ENCODE results near the gene ADCK2.
"Not testable (repeated sequence)": the region's sequence is repeated elsewhere in the genome, so short reads cannot be mapped to it uniquely, and the experiment has no call there.

ADCK2 gene

GRCh38 chr7:140656548-140657515, 15.9 kb upstream of the ADCK2 start:
- TF ChIP-seq POLR2AphosphoS5 (IDR thresholded peaks at IDR 0.05; ENCODE audit: low read depth, low read length) (no peak), SPI1 (IDR thresholded peaks at IDR 0.05; ENCODE audit: low read depth, low read length) (peak; percentile 80), POU2F2 (IDR thresholded peaks at IDR 0.05; ENCODE audit: low read depth, low read length) (no peak), TAF1 (IDR thresholded peaks at IDR 0.05; ENCODE audit: low read depth, low read length) (no peak)
- FAIRE-seq (peak; percentile 90), DNase-seq (ENCODE audit: insufficient read length, low spot score) (no peak)

DNA sequence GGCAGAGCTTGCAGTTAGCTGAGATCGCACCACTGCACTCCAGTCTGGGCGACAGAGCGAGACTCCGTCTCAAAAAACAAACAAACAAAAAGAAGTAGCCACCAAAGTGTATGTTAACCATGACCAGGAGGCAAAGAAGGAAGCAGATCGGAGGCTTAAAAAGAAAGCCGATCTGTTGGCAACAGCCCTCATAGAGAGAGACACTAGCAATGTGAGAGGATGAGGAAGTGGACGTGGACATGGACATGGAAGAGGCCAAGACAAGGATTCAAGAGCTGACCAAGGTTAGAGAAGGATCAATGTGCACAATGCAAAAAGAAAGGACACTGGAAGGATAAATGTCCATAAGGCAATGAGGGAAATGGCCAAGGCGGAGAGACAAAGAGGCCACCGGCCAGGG, 14.9 kb upstream of the ADCK2 start:
- FAIRE-seq (no peak), DNase-seq (ENCODE audit: insufficient read length, low spot score) (no peak)

DNA sequence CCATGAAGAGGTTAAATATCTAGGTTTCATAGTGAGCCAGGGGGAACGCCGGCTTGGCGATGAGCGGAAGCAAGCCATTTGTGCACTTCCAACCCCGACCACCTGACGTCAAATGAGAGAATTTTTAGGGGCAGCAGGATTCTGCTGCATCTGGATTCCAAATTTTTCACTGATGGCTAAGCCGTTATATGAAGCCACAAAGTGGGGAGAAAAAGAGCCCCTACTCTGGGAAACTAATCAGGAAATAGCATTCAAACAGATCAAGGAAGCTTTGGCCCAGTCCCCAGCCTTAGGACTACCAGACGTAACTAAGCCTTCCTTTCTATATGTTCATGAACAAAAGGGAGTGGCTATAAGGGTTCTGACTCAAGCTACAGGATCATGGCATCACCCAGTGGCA, 12.9 kb upstream of the ADCK2 start:
- TF ChIP-seq TAF1 (IDR thresholded peaks at IDR 0.05; ENCODE audit: low read depth, low read length) = no peak
- TF ChIP-seq PAX5 (IDR thresholded peaks at IDR 0.05; ENCODE audit: insufficient read depth, low read length, severe bottlenecking) = no peak
- no peak for TF ChIP-seq SPI1 (IDR thresholded peaks at IDR 0.05; ENCODE audit: low read depth, low read length)
- TF ChIP-seq POU2F2 (IDR thresholded peaks at IDR 0.05; ENCODE audit: low read depth, low read length) = no peak
- no peak for TF ChIP-seq POLR2AphosphoS5 (IDR thresholded peaks at IDR 0.05; ENCODE audit: low read depth, low read length)
- TF ChIP-seq POLR2A (IDR thresholded peaks at IDR 0.05; ENCODE audit: low read depth, low read length) = no peak
- DNase-seq (ENCODE audit: insufficient read length, low spot score) = no peak
- no peak for FAIRE-seq

More for the DNA sequence above, 14.9 kb upstream of the ADCK2 start:
- TF ChIP-seq TAF1 (IDR thresholded peaks at IDR 0.05; ENCODE audit: low read depth, low read length) (no peak), PAX5 (IDR thresholded peaks at IDR 0.05; ENCODE audit: insufficient read depth, low read length, severe bottlenecking) (no peak), SPI1 (IDR thresholded peaks at IDR 0.05; ENCODE audit: low read depth, low read length) (no peak), POLR2AphosphoS5 (IDR thresholded peaks at IDR 0.05; ENCODE audit: low read depth, low read length) (no peak), POLR2A (IDR thresholded peaks at IDR 0.05; ENCODE audit: low read depth, low read length) (no peak), POU2F2 (IDR thresholded peaks at IDR 0.05; ENCODE audit: low read depth, low read length) (no peak)

- FAIRE-seq = no peak
- DNase-seq (ENCODE audit: insufficient read length, low spot score) = no peak
- TF ChIP-seq SPI1 (IDR thresholded peaks at IDR 0.05; ENCODE audit: low read depth, low read length) = no peak
- TF ChIP-seq POU2F2 (IDR thresholded peaks at IDR 0.05; ENCODE audit: low read depth, low read length) = no peak
- no peak for TF ChIP-seq TAF1 (IDR thresholded peaks at IDR 0.05; ENCODE audit: low read depth, low read length)
- no peak for TF ChIP-seq POLR2AphosphoS5 (IDR thresholded peaks at IDR 0.05; ENCODE audit: low read depth, low read length)
- no peak for TF ChIP-seq PAX5 (IDR thresholded peaks at IDR 0.05; ENCODE audit: insufficient read depth, low read length, severe bottlenecking)
- TF ChIP-seq POLR2A (IDR thresholded peaks at IDR 0.05; ENCODE audit: low read depth, low read length) = no peak
These were observed 11.6 kb upstream of the ADCK2 start for GRCh38 chr7:140661124-140661523.

GRCh38 chr7:140662938-140663337, 9.8 kb upstream of the ADCK2 start:
- not testable (repeated sequence) for DNase-seq (ENCODE audit: insufficient read length, low spot score); FAIRE-seq

GRCh38 chr7:140667476-140667875, 5.3 kb upstream of the ADCK2 start:
- no peak for FAIRE-seq
- no peak for TF ChIP-seq POLR2A (IDR thresholded peaks at IDR 0.05; ENCODE audit: low read depth, low read length)
- no peak for TF ChIP-seq POLR2AphosphoS5 (IDR thresholded peaks at IDR 0.05; ENCODE audit: low read depth, low read length)
- no peak for TF ChIP-seq TAF1 (IDR thresholded peaks at IDR 0.05; ENCODE audit: low read depth, low read length)
- TF ChIP-seq SPI1 (IDR thresholded peaks at IDR 0.05; ENCODE audit: low read depth, low read length) = no peak
- no peak for TF ChIP-seq POU2F2 (IDR thresholded peaks at IDR 0.05; ENCODE audit: low read depth, low read length)
- no peak for TF ChIP-seq PAX5 (IDR thresholded peaks at IDR 0.05; ENCODE audit: insufficient read depth, low read length, severe bottlenecking)
- no peak for DNase-seq (ENCODE audit: insufficient read length, low spot score)

DNA sequence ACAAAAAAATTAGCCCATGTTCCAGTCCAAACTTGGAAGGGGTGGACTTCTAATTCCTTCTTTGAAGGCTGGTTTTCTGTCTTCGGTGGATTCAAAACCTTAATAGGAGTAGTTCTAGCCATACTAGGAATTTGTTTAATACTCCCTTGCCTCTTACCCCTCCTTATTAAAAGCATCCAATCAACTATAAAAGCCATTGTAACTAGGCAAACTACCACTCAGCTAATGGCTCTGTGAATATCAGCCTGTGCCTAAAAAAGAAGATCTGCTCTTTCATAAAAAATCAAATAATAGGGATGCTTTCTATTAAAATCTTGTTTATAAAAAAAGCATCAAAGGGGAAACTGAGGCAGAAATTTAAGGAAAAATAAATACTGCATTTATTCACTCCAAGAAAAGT, 4.1 kb upstream of the ADCK2 start:
- FAIRE-seq (no peak), DNase-seq (ENCODE audit: insufficient read length, low spot score) (no peak)
- TF ChIP-seq POLR2AphosphoS5 (IDR thresholded peaks at IDR 0.05; ENCODE audit: low read depth, low read length) = no peak
- no peak for TF ChIP-seq PAX5 (IDR thresholded peaks at IDR 0.05; ENCODE audit: insufficient read depth, low read length, severe bottlenecking)

GRCh38 chr7:140669352-140669751, 3.4 kb upstream of the ADCK2 start:
- TF ChIP-seq SPI1 (IDR thresholded peaks at IDR 0.05; ENCODE audit: low read depth, low read length) (no peak), PAX5 (IDR thresholded peaks at IDR 0.05; ENCODE audit: insufficient read depth, low read length, severe bottlenecking) (no peak), TAF1 (IDR thresholded peaks at IDR 0.05; ENCODE audit: low read depth, low read length) (no peak), POLR2A (IDR thresholded peaks at IDR 0.05; ENCODE audit: low read depth, low read length) (no peak), POLR2AphosphoS5 (IDR thresholded peaks at IDR 0.05; ENCODE audit: low read depth, low read length) (no peak), POU2F2 (IDR thresholded peaks at IDR 0.05; ENCODE audit: low read depth, low read length) (no peak)
- no peak for FAIRE-seq
- no peak for DNase-seq (ENCODE audit: insufficient read length, low spot score)

GRCh38 chr7:140669862-140670261, 2.9 kb upstream of the ADCK2 start:
- DNase-seq (ENCODE audit: insufficient read length, low spot score); FAIRE-seq: not testable (repeated sequence)

DNA sequence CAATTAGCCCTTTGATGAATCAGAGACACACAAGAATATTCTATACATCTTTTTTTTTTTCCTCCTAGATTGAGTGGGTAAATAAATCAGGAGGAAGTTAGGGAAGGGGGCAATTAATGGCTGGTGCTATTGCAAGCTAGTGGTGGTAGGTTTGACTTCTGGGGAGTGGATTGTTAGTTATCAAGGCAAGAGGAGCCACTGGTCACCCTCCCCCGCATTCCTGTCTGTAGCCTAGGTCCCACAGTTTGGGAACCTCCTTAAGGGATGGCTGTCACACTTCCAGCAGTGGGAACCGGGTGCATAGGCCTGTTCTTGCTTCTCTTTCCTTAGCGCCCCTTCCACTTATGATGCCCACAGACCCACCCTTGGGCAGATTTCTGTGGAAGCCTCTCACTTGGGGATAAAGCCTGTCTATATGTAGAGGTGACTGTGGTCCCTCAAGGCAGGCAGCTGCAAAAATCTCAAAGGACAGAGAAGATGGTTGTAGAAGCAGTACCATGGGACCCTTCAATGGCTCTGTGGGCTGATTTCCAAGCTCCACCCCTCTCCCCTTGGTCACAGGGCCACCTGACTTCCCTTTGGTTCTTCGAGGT, 2.3 kb upstream of the ADCK2 start:
- TF ChIP-seq PAX5 (IDR thresholded peaks at IDR 0.05; ENCODE audit: insufficient read depth, low read length, severe bottlenecking) (no peak), SPI1 (IDR thresholded peaks at IDR 0.05; ENCODE audit: low read depth, low read length) (no peak), POU2F2 (IDR thresholded peaks at IDR 0.05; ENCODE audit: low read depth, low read length) (no peak), POLR2A (IDR thresholded peaks at IDR 0.05; ENCODE audit: low read depth, low read length) (no peak), TAF1 (IDR thresholded peaks at IDR 0.05; ENCODE audit: low read depth, low read length) (no peak), POLR2AphosphoS5 (IDR thresholded peaks at IDR 0.05; ENCODE audit: low read depth, low read length) (no peak)
- DNase-seq (ENCODE audit: insufficient read length, low spot score) (no peak), FAIRE-seq (no peak)

Measured in GM12891 (cell line).